Suprapubic skin (tissue), 3 donors: Measurements from ENCODE around the gene TARP.

Experiments
- CTCF ChIP-seq, 2 donors: fragments of 200-600 bp in 1 of 2; fragments of 450-650 bp in 1 of 2; sonication (generic) in 1 of 2; IDR thresholded peaks; one replicate each; pipeline ENCODE4 v1.5.1; 2016 to 2019; ENCODE audit warnings: antibody characterized with exemption in 2 of 2, mild to moderate bottlenecking in 1 of 2, moderate library complexity in 1 of 2
- EP300 ChIP-seq: sonication (generic); formaldehyde crosslinking; IDR thresholded peaks from one replicate; pipeline ENCODE4 v1.6.1; 2017; ENCODE audit warnings: antibody characterized with exemption

- TF ChIP-seq CTCF (IDR thresholded peaks at IDR 0.05) (no peak), EP300 (no peak)
These were observed 43.4 kb upstream of the TARP start for GRCh38 chr7:38316733-38317360.
